Measurements from ENCODE around the gene NOM1.

Gene NOM1

DNA sequence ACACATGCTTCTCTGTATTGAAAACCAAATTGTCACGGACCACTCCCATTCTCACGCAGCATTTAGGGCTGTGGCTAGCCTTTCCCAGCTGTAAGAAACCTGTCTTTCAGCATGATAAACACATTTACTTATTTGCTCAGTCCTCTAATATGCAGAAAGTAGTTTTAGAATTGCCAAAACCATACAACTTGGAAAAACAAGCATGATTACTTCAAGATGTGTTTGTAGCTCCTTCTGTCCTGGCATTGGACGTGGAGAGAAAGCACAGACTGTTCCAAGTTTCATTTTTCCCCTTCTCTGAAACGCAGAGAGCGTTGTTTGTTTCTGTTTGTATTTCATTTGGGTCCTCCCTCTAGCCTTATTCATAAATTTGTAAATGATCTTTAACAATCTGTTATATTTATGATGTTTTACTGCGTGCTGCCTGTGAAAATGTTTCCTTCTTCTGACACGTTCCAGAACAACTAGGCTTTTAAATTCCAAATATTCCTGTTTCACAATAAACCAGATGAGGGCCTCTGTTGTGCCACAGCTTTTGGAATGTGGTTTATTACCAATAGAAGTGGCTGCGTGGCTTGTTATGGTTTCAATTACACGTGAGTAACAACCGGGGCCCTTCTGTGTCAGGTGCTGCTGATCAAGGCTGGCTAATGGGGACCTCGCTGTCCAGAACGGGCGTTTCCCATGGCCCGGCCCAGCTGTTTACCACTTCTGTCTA is 34.8 kb downstream of the NOM1 start:
- no peak for DNase-seq

DNA sequence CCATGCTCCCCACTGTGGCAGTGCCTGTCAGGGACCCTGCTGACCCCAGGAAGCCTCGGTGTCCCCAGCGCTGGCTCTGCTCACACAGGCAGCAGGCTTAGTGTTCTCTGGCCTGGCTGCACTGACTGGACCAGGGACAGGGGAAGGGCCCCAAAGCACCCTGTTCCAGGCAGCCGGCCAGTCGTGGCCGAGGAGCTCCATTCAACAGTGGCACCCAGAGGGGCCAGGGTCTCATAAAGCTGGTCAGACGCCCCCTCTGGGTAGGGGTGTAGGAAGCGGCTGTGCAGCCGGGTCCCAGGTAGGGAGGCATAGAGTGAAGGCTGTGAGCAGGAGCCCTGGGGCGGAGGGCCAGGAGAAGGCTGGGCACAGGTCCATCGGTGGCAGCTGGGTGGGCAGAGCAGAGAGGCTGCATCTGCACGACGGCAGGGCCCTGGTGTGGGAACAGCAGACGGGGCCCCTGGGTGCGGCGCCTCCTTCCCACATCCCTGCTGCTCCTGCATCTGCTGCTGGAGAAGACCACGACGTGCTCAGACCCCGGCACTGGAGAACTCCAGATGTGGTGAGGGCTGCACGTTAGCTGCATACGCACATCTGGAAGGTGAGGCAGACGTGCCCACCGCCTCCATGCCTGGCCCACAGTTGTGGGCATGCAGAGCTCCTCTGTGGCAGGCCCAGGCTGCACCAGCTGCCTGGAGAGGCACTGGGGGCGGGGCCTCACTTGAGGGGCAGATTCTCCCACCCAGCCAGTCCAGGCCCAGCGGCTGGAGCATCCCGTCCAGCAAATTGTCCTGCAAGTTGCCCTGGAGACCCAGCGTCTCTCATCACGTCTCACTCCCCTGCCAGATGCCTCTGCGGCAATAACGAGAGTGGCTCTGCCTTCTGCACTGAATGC is 35.8 kb downstream of the NOM1 start:
- no peak for DNase-seq

DNA sequence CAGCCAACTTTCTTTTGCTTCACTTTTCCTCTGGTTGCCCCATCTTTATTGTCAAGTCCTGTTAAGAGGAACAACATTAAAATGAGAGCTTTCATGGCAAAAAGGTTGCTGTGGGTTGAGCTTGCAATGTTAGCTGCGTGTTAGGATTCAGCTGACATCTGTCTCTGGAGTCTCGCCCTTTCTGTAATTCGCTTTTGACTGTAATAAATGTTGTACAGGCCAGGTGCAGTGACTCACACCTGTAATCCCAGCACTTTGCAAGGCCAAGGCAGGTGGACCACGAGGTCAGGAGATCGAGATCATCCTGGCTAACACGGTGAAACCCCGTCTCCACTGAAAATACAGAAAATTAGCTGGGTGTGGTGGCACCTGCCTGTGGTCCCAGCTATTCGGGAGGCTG is 36.9 kb downstream of the NOM1 start:
- DNase-seq: no peak

DNA sequence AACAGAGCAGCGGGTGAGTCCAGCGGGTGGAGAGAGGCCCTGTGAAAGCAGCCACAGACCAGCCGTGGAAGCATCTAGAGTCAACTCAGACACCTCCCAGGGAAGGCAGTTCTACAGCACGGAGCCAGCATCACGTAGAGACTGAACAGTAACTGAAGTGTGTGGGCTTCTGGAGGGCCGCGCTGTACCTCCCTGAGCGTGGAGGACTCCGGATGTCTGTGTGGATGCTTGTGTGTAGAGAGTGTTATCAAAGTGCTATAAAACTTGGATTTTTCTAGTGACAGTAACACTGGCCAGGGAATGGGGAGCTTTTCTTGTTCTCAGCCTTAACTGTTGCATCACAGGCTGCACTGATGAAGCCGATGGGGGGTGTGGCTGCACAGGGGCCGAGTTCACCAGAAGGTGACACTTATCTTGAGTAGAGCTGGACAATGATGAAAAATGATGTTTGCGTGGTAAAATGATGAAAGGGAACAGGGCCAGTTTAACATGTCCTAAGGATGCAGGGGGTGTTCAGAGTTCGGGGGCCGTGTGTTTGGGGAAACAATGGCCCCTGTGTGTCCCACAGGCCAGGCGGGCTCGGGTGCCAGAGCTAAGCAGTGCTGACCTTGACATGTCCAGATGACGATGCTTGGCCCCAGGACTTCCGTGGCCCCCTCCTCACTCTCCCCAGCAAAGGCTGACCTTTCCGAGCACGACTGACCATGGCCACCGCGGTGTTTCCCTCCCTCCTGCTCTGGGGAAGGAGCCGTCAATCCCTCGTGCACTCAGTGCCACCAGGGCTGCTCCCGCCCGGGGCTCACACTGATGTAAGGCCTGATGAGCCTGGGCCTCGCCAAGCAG is 39.1 kb downstream of the NOM1 start:
- DNase-seq: no peak

DNA sequence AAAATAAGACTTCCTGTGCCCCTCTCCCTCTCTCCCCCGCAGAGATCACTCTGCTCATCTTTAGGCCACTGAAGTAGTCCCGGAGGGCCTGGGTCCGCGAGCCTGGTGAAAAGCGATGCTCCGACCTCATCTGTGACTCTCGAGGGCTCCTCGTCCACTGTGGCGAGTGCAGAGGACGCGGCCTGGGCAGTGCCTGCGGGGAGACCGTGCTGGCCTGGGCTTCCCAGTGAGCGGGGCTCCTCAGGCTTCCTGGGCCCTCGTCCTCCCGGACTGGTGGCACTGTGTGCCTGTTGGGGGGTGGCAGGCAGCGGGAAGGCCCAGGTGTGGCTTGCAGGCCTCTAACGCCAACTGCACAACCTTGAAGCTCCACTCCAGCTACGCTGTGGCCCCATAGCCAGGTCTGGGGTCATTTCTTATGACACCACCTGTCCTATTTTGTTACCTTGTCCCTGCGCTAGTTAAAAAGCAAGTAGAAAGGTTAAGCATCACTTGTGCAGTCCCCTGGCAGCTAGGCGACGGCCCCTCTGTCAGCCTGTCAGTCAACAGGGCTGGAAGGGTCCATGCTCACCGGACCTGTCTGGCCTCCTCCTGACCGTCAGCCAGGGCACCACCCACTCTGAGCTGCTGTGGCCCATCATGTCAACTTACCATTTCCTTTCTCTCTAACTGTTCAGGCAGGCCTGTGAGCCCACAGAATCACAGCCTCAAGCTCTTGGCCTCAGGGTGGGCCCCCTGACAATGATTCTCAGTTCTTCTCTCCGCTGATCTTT is 40.4 kb downstream of the NOM1 start:
- DNase-seq: no peak

DNA sequence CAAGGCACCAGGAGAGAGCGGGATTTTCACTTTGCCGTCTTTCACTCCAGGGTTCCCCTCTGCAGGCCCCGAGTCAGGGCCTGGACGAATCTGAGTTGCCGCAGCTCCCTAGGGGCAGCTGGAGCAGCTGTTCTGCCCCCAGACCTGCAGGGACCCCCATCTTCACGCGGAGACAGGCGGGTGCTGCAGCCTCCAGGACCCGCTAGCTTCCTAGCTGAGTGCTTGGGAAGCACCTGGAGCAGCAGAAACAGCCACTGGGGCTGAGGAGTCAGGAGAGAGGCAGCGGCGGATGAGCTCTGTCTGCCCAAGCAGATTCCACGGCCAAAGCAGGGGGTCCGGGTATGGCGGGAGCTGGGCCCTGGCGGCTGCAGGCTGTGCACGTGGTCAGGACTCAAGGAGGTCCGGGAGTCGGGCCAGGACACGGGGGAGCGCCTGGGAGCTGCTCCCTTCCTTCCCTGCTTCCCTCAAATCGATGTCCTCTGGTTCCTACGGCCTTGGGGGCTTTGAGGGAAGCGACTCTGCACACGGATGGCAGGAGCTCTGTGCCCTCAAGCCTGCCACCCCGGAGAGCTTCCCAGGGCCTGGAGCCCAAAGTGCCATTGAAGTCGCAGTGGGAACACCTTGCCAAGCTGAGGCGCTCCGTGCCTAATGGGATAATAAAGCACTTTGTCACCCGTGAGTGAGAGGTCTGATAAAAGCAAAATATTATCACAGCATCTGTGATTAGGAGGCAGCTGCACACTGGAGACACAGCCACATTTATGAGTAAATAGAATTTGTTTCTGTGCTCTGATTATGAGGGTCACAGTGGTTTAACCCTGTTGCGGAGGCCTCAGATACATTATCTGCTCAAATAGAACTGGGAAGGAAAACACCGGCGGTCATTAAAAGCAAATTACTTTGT is 43.8 kb downstream of the NOM1 start:
- DNase-seq: no peak

DNA sequence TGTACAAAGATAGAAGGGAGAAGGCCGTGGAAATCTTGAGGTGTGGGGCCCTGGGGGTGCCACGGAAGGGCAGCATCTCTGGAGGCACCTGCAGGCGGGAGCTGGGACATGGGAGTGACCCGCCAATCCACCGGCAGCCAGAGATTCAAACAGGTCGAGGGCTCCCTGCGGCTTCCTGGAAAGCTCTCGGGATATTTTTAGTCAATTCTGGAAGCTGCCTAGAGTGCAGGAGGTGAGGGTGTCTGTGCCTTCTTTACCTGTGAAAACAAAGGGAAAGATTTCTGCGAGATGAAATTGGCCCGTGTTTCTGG is 44.4 kb downstream of the NOM1 start:
- no peak for DNase-seq

DNA sequence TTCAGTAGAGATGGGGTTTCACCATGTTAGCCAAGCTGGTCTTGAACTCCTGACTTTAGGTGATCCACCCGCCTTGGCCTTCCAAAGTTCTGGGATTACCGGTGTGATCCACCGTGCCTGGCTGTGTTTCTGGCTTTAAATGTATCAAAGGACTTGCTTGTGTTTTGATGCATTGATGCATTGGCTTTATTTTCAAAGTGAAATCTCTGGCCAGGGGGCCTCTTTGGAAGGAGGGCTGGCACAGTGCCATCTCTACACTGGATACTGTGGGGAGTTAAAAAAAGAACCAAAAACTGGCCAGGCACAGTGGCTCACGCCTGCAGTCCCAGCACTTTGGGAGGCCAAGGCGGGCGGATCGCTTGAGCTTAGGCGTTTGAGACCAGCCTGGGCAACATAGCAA is 44.9 kb downstream of the NOM1 start:
- no peak for DNase-seq

DNA sequence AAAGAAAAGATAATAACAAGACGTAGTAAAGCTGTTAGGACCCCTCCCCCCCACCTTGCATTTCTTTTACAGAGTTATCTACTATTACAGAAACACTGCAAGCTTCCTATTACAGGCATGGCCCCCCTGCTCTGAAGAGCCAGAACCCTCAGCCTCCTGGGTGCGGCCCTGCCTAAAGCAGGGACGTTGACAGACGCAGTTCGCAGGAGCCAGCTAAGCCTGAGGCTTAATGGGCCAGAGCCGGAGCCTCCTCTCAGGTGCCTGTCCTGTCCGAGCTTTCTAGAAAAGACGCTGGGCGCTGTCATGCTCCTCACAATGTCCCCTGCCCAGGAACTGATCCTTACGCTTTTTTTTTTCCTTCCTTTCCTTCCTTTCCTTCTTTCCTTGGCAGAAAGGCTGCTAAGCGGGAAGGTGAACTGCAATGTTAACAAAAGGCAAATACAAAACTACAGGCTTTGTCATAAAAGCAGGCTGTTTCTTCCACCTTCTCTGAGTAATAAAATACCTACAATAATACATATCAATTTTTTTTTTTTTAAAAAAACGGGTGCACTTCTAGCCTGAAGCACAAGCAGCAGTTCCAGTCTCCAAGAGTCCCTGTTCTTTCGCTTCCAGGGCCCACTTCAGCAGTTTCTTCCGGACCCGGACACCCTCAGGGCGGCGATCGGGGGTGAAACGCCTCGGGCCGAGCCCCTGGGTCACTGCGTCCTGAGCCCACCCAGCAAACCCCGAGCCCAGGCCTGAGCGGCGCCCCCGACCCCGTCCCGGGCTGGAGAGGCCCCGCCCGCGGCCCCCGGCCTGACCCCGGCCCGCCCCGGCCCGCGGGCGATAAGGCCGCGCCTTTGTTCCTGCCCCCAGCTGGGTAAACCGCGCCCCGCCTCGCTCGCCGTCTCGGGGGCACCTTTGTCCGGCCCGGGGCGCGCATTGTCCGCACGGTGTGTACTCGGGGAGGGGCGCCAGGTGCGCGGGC is 49.8 kb downstream of the NOM1 start:
- no peak for DNase-seq

DNA sequence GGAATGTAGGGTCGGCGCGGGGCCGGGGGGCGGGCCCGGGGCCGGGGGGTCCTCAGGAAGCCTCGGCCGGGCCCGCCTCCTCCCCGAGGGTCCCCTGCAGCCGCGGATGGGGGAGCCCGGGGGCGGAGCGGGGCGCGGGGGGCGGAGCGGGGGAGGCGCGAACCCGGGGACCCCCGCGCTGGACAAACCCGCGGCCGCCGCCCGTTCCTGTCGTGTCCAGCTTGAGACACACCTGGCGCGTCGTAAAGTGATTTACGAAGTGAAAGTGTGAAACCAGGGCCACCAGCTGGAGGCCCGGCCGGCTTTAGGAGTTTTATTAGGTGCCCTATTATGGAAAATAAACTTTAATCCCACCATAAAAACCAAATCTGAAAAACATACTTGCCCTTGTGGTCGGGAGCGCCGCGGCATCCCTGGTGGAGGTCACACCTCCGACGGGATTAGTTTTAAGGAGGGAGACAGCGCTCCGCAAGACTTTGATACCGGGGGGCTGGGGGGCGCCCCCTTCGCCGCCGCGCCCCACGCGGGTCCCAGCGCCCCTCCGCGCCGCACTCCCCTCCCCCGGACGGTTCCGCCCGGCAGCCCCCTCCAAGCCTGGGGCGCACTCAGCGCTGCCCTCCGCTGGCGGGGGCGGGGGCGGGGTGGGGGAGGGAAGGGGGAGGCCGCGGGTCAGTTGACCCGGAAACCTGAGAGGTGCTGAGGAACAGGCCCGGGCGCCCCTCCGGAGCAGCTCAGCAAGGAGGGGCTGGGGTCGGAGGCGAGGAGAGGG is 50.6 kb downstream of the NOM1 start:
- DNase-seq: no peak

DNA sequence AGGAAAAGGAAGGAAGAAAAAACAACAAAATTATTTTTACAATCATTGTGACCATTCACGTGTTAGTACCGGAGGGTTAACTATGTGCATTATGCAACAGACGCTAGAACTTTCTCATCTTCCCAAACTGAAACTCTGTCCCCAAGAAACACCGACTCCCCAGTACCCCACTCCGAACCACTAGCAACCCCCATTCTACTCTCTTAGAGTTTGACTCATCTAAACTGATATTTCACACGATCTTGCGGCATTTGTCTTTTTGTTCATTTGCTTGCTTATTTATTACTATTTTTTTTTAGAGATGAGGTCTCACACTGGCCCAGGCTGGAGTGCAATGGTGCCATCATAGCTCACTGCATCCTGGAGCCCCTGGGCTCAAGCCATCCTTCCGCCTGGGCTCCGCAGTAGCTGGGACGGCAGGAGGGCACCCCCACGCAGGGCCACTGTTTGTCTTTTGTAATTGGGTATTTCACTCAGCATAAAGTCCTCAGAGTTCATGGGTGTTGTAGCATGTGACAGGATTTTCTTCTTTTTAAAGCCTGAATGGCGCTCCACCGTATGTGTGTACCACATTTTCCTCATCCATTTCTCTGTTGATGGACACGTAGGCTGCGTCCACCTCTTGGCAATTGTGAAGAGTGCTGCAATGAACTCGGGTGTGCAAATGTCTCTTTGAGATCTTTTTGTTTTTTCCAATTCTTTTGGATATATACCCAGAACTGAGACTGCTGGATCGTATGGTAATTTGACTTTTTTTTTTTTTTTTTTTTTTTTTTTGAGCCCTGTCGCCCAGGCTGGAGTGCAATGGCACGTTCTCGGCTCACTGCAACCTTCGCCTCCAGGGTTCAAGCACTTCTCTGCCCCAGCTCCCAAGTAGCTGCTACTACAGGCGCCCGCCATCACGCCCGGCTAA is 51.5 kb downstream of the NOM1 start:
- DNase-seq: no peak

DNA sequence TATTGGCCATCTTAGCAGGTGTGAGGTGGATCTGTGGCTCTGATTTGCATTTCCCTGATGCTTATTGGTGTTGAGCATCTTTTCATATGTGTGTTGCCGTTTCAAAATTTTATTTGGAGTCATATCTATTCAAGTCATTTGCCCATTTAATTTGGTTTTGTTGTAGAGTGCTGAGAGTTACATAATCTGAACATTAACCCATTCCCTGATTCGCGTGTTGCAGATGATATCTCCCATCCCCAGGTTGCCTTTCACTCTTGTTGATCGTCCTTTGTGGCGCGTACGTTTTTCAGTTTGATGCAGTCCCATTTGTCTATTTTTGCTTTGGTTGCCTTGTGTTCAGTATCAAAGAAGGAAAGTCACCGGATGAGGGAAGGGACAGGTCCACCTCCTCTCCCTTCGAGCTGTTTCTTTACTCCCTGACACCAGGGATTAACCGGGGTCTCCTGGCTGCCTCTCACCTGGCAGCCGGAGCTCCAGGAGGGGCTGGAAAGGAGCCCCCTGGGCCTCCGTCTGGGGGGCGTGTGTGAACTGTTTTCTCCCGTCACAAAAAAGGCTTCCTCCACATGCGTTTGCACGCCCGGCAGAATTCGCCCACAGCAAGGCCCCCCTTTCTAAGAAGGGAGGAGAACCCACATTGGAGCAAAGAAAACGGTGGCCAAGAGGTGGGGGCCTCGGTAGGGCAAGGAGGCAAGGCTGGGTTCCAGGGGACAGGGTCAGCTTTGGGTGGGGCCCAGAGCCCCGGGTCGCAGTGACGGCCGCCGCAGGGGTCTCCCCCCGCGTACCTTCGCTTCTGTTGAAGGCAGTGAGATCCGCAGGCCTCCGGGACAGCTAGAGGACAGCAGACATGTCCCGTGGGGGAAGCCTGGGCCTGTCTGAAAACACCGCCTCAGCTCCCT is 52.7 kb downstream of the NOM1 start:
- no peak for DNase-seq

DNA sequence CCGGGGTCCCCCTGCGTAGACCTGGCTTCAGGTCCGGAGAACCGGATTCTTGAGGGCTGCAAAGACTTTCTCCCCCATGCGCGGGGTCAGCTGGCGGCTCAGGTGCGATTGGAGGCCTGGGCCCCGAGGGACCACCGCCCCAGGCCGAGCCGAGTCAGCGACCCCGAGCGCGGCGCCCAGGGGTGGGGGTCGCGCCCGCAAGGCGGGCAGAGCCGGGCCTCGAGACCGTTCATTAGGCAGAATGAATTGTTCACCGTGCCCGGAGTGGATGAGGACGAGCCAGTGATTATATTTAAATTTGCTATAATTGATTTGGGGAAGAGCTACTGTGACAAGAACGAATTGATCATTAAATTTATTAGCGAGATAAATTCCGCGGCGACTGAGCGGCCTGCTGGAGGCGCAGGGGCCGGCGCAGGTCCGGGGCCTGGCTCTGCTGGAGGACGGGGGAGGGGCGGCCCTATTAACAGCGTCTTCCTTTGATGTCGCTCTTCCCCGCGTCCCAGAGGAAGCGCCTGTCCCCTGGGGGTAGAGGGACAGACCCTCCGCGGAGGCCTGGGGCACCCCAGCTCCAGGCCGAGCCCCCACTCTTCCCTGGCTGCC is 53.4 kb downstream of the NOM1 start:
- DNase-seq: no peak

DNA sequence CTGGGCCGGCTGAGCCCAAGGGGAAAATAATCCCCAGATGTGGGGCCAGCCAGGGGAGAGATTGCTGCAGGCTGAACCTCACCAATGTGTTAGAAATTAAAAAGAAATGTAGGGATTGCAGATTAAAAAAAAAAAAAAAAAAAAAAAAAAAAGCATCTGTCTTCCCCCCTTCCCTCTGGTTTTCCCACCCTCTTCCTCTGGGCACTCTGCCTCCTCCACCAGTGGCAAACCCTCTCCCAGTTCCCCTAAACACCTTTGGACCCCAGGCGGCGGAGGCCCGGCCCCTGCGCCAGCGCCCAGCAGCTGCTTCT is 53.9 kb downstream of the NOM1 start:
- no peak for DNase-seq

DNA sequence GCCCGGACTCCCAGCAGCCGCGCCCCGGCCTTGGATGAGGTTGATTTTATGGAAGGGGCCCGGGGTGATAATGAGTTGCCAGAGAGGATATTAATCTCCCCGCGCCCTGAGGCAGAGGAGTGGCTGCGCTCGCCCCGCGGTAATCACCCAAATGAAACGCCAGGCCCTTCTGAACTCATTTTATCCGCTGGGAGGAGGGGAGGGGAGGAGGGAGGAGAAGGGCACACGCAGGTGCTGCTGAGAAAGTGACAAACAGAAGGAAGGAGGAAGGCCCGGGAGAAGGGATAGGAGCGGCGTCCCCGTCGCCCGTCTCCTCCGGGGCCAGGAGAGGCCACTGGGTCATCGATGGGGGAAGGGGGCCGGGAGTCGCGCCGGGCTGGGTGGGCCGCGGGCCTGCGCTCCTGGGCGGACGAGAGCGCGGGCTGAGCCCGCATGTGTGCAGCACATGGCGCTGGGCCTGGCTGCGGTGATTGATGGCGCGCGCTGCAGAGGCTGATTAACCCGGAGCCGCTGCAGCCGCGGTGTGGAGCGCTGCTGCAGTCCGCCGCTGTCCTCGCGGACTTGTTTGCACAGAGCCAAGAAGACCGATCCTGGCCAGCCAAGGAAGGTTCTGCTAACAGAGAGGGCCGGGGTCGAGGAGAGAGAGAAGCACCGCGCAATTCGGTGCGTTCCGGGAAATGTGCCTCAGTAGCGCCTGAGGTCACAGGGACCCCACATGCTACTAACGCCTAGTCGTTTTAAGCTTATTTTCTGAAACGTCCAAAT is 54.4 kb downstream of the NOM1 start:
- no peak for DNase-seq
